ENCODE data around the gene ZNF423. TPM values are rescaled to one million over a fixed set of nuclear protein-coding genes. Genes with fewer than 3 reads are reported as not detected.

Gene ZNF423
- total and polyA plus RNA-seq, 4 donors, result 1.1 to 14.8 (median 3.3) TPM

DNA sequence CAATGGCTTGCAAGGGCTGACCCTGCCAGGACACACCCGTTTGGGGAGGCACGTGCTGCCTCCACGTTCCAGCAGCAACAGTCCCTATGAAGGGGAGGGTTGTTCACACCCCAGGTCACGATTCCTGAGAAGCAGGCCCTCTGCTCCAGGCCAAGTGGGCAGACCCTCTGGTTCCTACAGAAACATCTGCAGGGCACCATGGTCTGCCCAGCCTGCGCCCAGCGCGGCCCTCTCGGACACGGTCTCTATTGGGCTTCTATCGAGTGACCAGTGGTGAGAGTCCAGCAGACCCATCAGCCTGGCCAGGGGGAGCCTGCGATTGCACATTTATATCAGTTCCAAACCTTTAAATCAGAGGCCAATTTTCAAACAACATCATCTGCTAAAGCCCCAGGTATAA, 128.3 kb downstream of the ZNF423 start:
- Histone ChIP-seq H3K36me3 (ENCODE audit: control insufficient read depth in 4 of 4, insufficient read depth in 4 of 4, low read length in 4 of 4) (peaks cover 0 to 14% (median 3%) of the 10 kb centered on the region in 4 donors), H3K9me3 (ENCODE audit: control insufficient read depth in 4 of 4, insufficient read depth in 3 of 4, low read length in 3 of 4) (peaks cover 0 to 8% (median 2%) of the 10 kb centered on the region in 4 donors), H3K4me3 (no peak overlapping the region), H3K9ac (ENCODE audit: insufficient read depth in 1 of 2, low read length in 2 of 2) (no peak overlapping the region), H3K27me3 (ENCODE audit: control insufficient read depth in 3 of 3, insufficient read depth in 3 of 3, low read length in 2 of 3) (no peaks in the 10 kb centered on the region), H3K27ac (ENCODE audit: low read depth in 1 of 2, low read length in 1 of 2) (no peak overlapping the region), H3K4me1 (ENCODE audit: control insufficient read depth in 5 of 5, insufficient read depth in 5 of 5, low read length in 5 of 5) (peaks cover 0 to 12% (median 0%) of the 10 kb centered on the region in 5 donors)
- 92% methylated on average over 11 of the region's 11 CpGs for WGBS, 2 donors
- ATAC-seq (ENCODE audit: insufficient read depth, low FRiP score), result no peak
- DNase-seq, result no peak
- TF ChIP-seq CTCF (IDR thresholded peaks at IDR 0.05; ENCODE audit: control extremely low read depth, extremely low read depth), result no peak

- ATAC-seq (ENCODE audit: insufficient read depth, low FRiP score) (no peak), DNase-seq (no peak)
- Histone ChIP-seq H3K27me3 (ENCODE audit: control insufficient read depth in 3 of 3, insufficient read depth in 3 of 3, low read length in 2 of 3) (no peaks in the 10 kb centered on the region), H3K4me3 (no peak overlapping the region), H3K9me3 (ENCODE audit: control insufficient read depth in 4 of 4, insufficient read depth in 3 of 4, low read length in 3 of 4) (peaks cover 0 to 8% (median 2%) of the 10 kb centered on the region in 4 donors), H3K4me1 (ENCODE audit: control insufficient read depth in 5 of 5, insufficient read depth in 5 of 5, low read length in 5 of 5) (peaks cover 0 to 4% (median 0%) of the 10 kb centered on the region in 5 donors), H3K36me3 (ENCODE audit: control insufficient read depth in 4 of 4, insufficient read depth in 4 of 4, low read length in 4 of 4) (peaks cover 0 to 11% (median 3%) of the 10 kb centered on the region in 4 donors), H3K9ac (ENCODE audit: insufficient read depth in 1 of 2, low read length in 2 of 2) (no peak overlapping the region), H3K27ac (ENCODE audit: low read depth in 1 of 2, low read length in 1 of 2) (no peak overlapping the region)
- WGBS, 2 donors, result 92 to 97% methylated on average over 6 of the region's 6 CpGs
- no peak for TF ChIP-seq CTCF (IDR thresholded peaks at IDR 0.05; ENCODE audit: control extremely low read depth, extremely low read depth)
Observed at GRCh38 chr16:49726155-49726554, 129.8 kb downstream of the ZNF423 start.

DNA sequence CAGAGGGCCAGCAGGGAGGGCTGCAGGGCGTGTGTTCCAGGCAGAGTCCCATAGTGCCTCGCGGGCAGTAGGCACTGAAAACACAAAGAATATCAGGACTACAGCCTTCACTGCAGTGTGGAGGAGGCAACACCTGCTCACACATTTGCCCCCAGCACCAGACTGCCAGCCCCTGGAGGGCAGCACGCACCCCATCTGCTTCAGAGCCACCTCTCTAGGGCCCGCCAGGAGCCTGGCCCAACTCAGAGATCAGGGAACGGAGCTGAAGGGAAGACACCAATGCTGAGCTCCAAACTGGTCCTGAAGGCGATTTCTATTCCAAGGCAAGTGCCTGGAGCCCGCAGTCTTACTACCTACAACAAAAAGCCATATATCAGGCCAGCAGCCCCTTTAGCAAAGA, 130.3 kb downstream of the ZNF423 start:
- Histone ChIP-seq H3K4me3 (no peak overlapping the region), H3K36me3 (ENCODE audit: control insufficient read depth in 4 of 4, insufficient read depth in 4 of 4, low read length in 4 of 4) (peaks cover 0 to 11% (median 3%) of the 10 kb centered on the region in 4 donors), H3K4me1 (ENCODE audit: control insufficient read depth in 5 of 5, insufficient read depth in 5 of 5, low read length in 5 of 5) (no peaks in the 10 kb centered on the region), H3K9ac (ENCODE audit: insufficient read depth in 1 of 2, low read length in 2 of 2) (no peak overlapping the region), H3K27ac (ENCODE audit: low read depth in 1 of 2, low read length in 1 of 2) (no peak overlapping the region), H3K9me3 (ENCODE audit: control insufficient read depth in 4 of 4, insufficient read depth in 3 of 4, low read length in 3 of 4) (peaks cover 0 to 7% (median 2%) of the 10 kb centered on the region in 4 donors), H3K27me3 (ENCODE audit: control insufficient read depth in 3 of 3, insufficient read depth in 3 of 3, low read length in 2 of 3) (no peaks in the 10 kb centered on the region)
- no peak for DNase-seq
- ATAC-seq (ENCODE audit: insufficient read depth, low FRiP score), result no peak
- no peak for TF ChIP-seq CTCF (IDR thresholded peaks at IDR 0.05; ENCODE audit: control extremely low read depth, extremely low read depth)
- 92 to 98% methylated on average over 8 of the region's 8 CpGs for WGBS, 2 donors

- Histone ChIP-seq H3K4me3 (no peak overlapping the region), H3K27ac (ENCODE audit: low read depth in 1 of 2, low read length in 1 of 2) (no peak overlapping the region), H3K9ac (ENCODE audit: insufficient read depth in 1 of 2, low read length in 2 of 2) (no peak overlapping the region), H3K27me3 (ENCODE audit: control insufficient read depth in 3 of 3, insufficient read depth in 3 of 3, low read length in 2 of 3) (no peaks in the 10 kb centered on the region), H3K36me3 (ENCODE audit: control insufficient read depth in 4 of 4, insufficient read depth in 4 of 4, low read length in 4 of 4) (peaks cover 0 to 9% (median under 1%) of the 10 kb centered on the region in 4 donors), H3K4me1 (ENCODE audit: control insufficient read depth in 5 of 5, insufficient read depth in 5 of 5, low read length in 5 of 5) (no peaks in the 10 kb centered on the region), H3K9me3 (ENCODE audit: control insufficient read depth in 4 of 4, insufficient read depth in 3 of 4, low read length in 3 of 4) (peaks cover 0 to 4% (median 1%) of the 10 kb centered on the region in 4 donors)
- no peak for TF ChIP-seq CTCF (IDR thresholded peaks at IDR 0.05; ENCODE audit: control extremely low read depth, extremely low read depth)
- ATAC-seq (ENCODE audit: insufficient read depth, low FRiP score) (no peak), DNase-seq (no peak)
- 92 to 93% methylated on average over 5 of the region's 5 CpGs for WGBS, 2 donors
Observed at GRCh38 chr16:49724774-49725173, 131.1 kb downstream of the ZNF423 start.

Measured in lung (tissue), 12 donors.